K562 (cell line): ENCODE data around the gene PSAP. TPM values are rescaled to one million over a fixed set of nuclear protein-coding genes. Genes with fewer than 3 reads are reported as not detected.

Experiments used
- CAMTA2 ChIP-seq: fragments of 250-450 bp; sonication (Bioruptor Pico); conservative IDR thresholded peaks from 2 replicates; pipeline ENCODE4 v1.5.1; 2022
- CBFA2T3 ChIP-seq: fragments of 450-650 bp; IDR thresholded peaks from 2 replicates; pipeline ENCODE4 v1.6.1; 2017
- CBX1 ChIP-seq: sonication (generic); IDR thresholded peaks from 2 replicates; pipeline ENCODE4 v1.6.1; 2016; ENCODE audit warnings: antibody characterized with exemption, low read depth, mild to moderate bottlenecking
- E2F6 ChIP-seq, 2 experiments: IDR thresholded peaks; 2 replicates each; pipeline ENCODE4 v1.6.1; 2011; ENCODE audit warnings: borderline replicate concordance in 1 of 2, control low read depth in 1 of 2, low read depth in 1 of 2, low read length in 1 of 2, mild to moderate bottlenecking in 1 of 2, mixed read lengths in 1 of 2, moderate library complexity in 1 of 2; ENCODE audit not compliant: insufficient read depth in 1 of 2, insufficient read length in 1 of 2, poor library complexity in 1 of 2, severe bottlenecking in 1 of 2; ENCODE audit errors: extremely low read depth in 1 of 2
- FOXJ2 ChIP-seq: fragments of 200-800 bp; sonication (Bioruptor generic); IDR thresholded peaks from 2 replicates; pipeline ENCODE4 v1.6.1; 2016; ENCODE audit warnings: missing genetic modification characterization, missing compliant biosample characterization
- FOXP1 ChIP-seq: sonication (generic); formaldehyde crosslinking; IDR thresholded peaks from 2 replicates; pipeline ENCODE4 v1.8.0; 2022; ENCODE audit warnings: mild to moderate bottlenecking, missing genetic modification reagents
- HBP1 ChIP-seq: fragments of 450-650 bp; formaldehyde crosslinking; IDR thresholded peaks from 2 replicates; pipeline ENCODE4 v1.4.0; 2022; ENCODE audit warnings: missing genetic modification characterization
- ILK ChIP-seq: fragments of 450-650 bp; IDR thresholded peaks from 2 replicates; pipeline ENCODE4 v1.6.1; 2016; ENCODE audit warnings: missing genetic modification characterization, low read depth, mild to moderate bottlenecking, missing compliant biosample characterization, moderate library complexity, borderline replicate concordance
- MAFF ChIP-seq: IDR thresholded peaks from 2 replicates; pipeline ENCODE4 v1.6.1; 2012; ENCODE audit warnings: low read length, improper control_type of control experiment
- MCM2 ChIP-seq: fragments of 450-650 bp; IDR thresholded peaks from 2 replicates; pipeline ENCODE4 v1.6.1; 2017; ENCODE audit warnings: low read depth, mild to moderate bottlenecking
- MTA3 ChIP-seq: fragments of 450-650 bp; formaldehyde crosslinking; IDR thresholded peaks from 2 replicates; pipeline ENCODE4 v1.6.1; 2017; ENCODE audit warnings: mild to moderate bottlenecking, borderline replicate concordance
- MXI1 ChIP-seq: IDR thresholded peaks from 2 replicates; pipeline ENCODE4 v1.6.1; 2011; ENCODE audit warnings: low read depth, mild to moderate bottlenecking, improper control_type of control experiment, low read length
- NR4A1 ChIP-seq, 2 experiments: fragments of 250-450 bp in 1 of 2; fragments of 450-650 bp in 1 of 2; sonication (Bioruptor Pico) in 1 of 2; IDR thresholded peaks; 2 replicates each; pipeline versions ENCODE4 v1.4.0 to v1.6.1; 2016 to 2020; ENCODE audit warnings: mild to moderate bottlenecking in 2 of 2, missing compliant biosample characterization in 1 of 2, missing genetic modification characterization in 1 of 2, moderate library complexity in 1 of 2
- PHB2 ChIP-seq: fragments of 450-650 bp; IDR thresholded peaks from 2 replicates; pipeline ENCODE4 v1.6.1; 2017; ENCODE audit warnings: low read depth
- SMARCA4 ChIP-seq: fragments of 450-650 bp; IDR thresholded peaks from 2 replicates; pipeline ENCODE4 v1.6.1; 2016
- SMC3 ChIP-seq: conservative IDR thresholded peaks from 2 replicates; pipeline ENCODE4 v1.6.1; 2011; ENCODE audit warnings: low read depth, low read length, improper control_type of control experiment; ENCODE audit not compliant: insufficient read depth
- SNAPC5 ChIP-seq: fragments of 250-450 bp; sonication (Bioruptor Pico); IDR thresholded peaks from 2 replicates; pipeline ENCODE4 v1.8.0; 2021; ENCODE audit warnings: moderate library complexity, mild to moderate bottlenecking, inconsistent platforms
- TAF15 ChIP-seq: fragments of 200-400 bp; formaldehyde crosslinking; IDR thresholded peaks from 2 replicates; pipeline ENCODE4 v1.6.1; 2017; ENCODE audit warnings: mild to moderate bottlenecking, low read depth, low read length, moderate library complexity
- ZBED1 ChIP-seq: IDR thresholded peaks from 2 replicates; pipeline ENCODE4 v1.6.1; 2014
- ZFP36 ChIP-seq: fragments of 150-350 bp; IDR thresholded peaks from 2 replicates; pipeline ENCODE4 v1.6.1; 2018; ENCODE audit warnings: low read length, low read depth; ENCODE audit not compliant: partially characterized antibody
- ZNF140 ChIP-seq: fragments of 250-450 bp; sonication (Bioruptor Pico); IDR thresholded peaks from 2 replicates; pipeline ENCODE4 v1.8.0; 2021; ENCODE audit warnings: moderate library complexity, mild to moderate bottlenecking, inconsistent platforms
- ZNF551 ChIP-seq: fragments of 250-450 bp; sonication (Bioruptor Pico); IDR thresholded peaks from 2 replicates; pipeline ENCODE4 v1.5.0; 2021; ENCODE audit warnings: mild to moderate bottlenecking, moderate library complexity
- ZNF780A ChIP-seq: fragments of 250-450 bp; sonication (Bioruptor Pico); IDR thresholded peaks from 2 replicates; pipeline ENCODE4 v1.5.0; 2021; ENCODE audit warnings: mild to moderate bottlenecking
- polyA plus RNA-seq, 8 experiments: library from polyadenylated mRNA; depleted of rRNA in 4 of 8; stranded (reverse) in 5 of 8; unstranded in 3 of 8; fragments of >200 nt; fragmentation: Nextera tagmentation in 2 of 8; fragmentation: Illumina TruSeq in 1 of 8; extraction: Ambion mirVana in 2 of 8; extraction: Trizol in 1 of 8; gene quantifications; 2 replicates each; pipeline versions ENCODE4 v1.2.1 to v1.2.3, GENCODE V29; 2011 to 2014; ENCODE audit warnings: inconsistent platforms in 1 of 8, missing spikeins in 1 of 8
- total RNA-seq, 7 experiments: library from RNA; depleted of rRNA in 6 of 7; stranded (reverse); fragments of >200 nt in 6 of 7; fragmentation: Illumina TruSeq in 2 of 7; extraction: Trizol in 2 of 7; gene quantifications; 2 replicates each; pipeline versions ENCODE4 v1.2.1 to v1.2.3, GENCODE V29; 2011 to 2021; ENCODE audit warnings: low replicate concordance in 1 of 7

PSAP gene
- total and polyA plus RNA-seq, 9 of the 15 experiments (the other 6 are each of a cell fraction or from before 2014, with no cell fraction given), result 245 to 700 (median 429) TPM

GRCh38 chr10:71860243-71861029 is 9.4 kb upstream of the PSAP start (continued):
- peak; percentile 41 to 68 for TF ChIP-seq E2F6 (IDR thresholded peaks at IDR 0.05; ENCODE audit: borderline replicate concordance in 1 of 2, extremely low read depth in 1 of 2, insufficient read depth in 1 of 2, insufficient read length in 1 of 2, low read depth in 1 of 2, low read length in 1 of 2, poor library complexity in 1 of 2, severe bottlenecking in 1 of 2)
- TF ChIP-seq CAMTA2 (CRISPR knock-in tag), result no peak
- no peak for TF ChIP-seq PHB2
- TF ChIP-seq FOXP1 (CRISPR knock-in tag), result peak; percentile 82
- TF ChIP-seq ZBED1, result no peak
- TF ChIP-seq MXI1, result peak; percentile 62; the same call in 1 of the 2 replicates
- TF ChIP-seq FOXJ2 (tag), result peak; percentile 81; the same call in 1 of the 2 replicates
- TF ChIP-seq MAFF, result peak; percentile 96
- TF ChIP-seq TAF15, result no peak
- TF ChIP-seq ZNF140 (CRISPR knock-in tag), result no peak
- no peak for TF ChIP-seq ZNF780A
- peak; percentile 62; the same call in 1 of the 2 replicates for TF ChIP-seq CBFA2T3
- peak; percentile 86 for TF ChIP-seq SMARCA4
- TF ChIP-seq MTA3, result peak; percentile 94
- no peak for TF ChIP-seq MCM2
- peak; percentile 68; the same call in 1 of the 2 replicates for TF ChIP-seq CBX1
- TF ChIP-seq ILK (tag), result no peak
- TF ChIP-seq ZFP36, result peak; percentile 23
- no peak for TF ChIP-seq SNAPC5 (CRISPR knock-in tag)
- TF ChIP-seq ZNF551 (CRISPR knock-in tag), result no peak
- 0 out of 2 replicates have a peak, but pooled peaks have one; percentile 38 for TF ChIP-seq NR4A1 (CRISPR knock-in tag; IDR thresholded peaks at IDR 0.05)
- peak; percentile 85; the same call in 1 of the 2 replicates for TF ChIP-seq NR4A1 (tag; IDR thresholded peaks at IDR 0.05)
- TF ChIP-seq SMC3, result no peak; the same call in 1 of the 2 replicates
- TF ChIP-seq HBP1 (CRISPR knock-in tag), result 0 out of 2 replicates have a peak, but pooled peaks have one; percentile 57
